Epithelial cell of proximal tubule (primary cell): ENCODE data around the gene MAN2A2. TPM values are rescaled to one million over a fixed set of nuclear protein-coding genes. Genes with fewer than 3 reads are reported as not detected.
"Not testable (repeated sequence)": the region's sequence is repeated elsewhere in the genome, so short reads cannot be mapped to it uniquely, and the experiment has no call there.

Experiments used
- DNase-seq: peaks from one replicate; pipeline ENCODE4 v3.0.0-alpha.2; 2011; ENCODE audit warnings: low read depth
- H3K4me3 ChIP-seq: 2 replicates; pipeline ENCODE4 v1.5.1; 2011; ENCODE audit warnings: low read depth, mild to moderate bottlenecking, low read length
- total RNA-seq: library from RNA; depleted of rRNA; stranded (reverse); fragments of >200 nt; gene quantifications from 2 replicates; pipeline ENCODE4 v1.2.3, GENCODE V29; 2015
- TF ChIP-seq, protein P1 (sequence below): conservative IDR thresholded peaks from 2 replicates; pipeline ENCODE4 v1.5.1; 2012; ENCODE audit warnings: low read depth, mild to moderate bottlenecking, low read length

MAN2A2 gene
- total RNA-seq, 1 donor from 2014 or later, result 25.3 TPM

- TF ChIP-seq, protein P1, sequence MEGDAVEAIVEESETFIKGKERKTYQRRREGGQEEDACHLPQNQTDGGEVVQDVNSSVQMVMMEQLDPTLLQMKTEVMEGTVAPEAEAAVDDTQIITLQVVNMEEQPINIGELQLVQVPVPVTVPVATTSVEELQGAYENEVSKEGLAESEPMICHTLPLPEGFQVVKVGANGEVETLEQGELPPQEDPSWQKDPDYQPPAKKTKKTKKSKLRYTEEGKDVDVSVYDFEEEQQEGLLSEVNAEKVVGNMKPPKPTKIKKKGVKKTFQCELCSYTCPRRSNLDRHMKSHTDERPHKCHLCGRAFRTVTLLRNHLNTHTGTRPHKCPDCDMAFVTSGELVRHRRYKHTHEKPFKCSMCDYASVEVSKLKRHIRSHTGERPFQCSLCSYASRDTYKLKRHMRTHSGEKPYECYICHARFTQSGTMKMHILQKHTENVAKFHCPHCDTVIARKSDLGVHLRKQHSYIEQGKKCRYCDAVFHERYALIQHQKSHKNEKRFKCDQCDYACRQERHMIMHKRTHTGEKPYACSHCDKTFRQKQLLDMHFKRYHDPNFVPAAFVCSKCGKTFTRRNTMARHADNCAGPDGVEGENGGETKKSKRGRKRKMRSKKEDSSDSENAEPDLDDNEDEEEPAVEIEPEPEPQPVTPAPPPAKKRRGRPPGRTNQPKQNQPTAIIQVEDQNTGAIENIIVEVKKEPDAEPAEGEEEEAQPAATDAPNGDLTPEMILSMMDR, result no peak
- no peak for DNase-seq
- H3K4me3 ChIP-seq, result no peak overlapping the region
Observed at GRCh38 chr15:90905306-90906180, 2.4 kb downstream of the MAN2A2 start.

GRCh38 chr15:90906181-90906849 lies 3.2 kb downstream of the MAN2A2 start:
- no peak overlapping the region for H3K4me3 ChIP-seq
- no peak for DNase-seq
- TF ChIP-seq, protein P1, result no peak

DNA sequence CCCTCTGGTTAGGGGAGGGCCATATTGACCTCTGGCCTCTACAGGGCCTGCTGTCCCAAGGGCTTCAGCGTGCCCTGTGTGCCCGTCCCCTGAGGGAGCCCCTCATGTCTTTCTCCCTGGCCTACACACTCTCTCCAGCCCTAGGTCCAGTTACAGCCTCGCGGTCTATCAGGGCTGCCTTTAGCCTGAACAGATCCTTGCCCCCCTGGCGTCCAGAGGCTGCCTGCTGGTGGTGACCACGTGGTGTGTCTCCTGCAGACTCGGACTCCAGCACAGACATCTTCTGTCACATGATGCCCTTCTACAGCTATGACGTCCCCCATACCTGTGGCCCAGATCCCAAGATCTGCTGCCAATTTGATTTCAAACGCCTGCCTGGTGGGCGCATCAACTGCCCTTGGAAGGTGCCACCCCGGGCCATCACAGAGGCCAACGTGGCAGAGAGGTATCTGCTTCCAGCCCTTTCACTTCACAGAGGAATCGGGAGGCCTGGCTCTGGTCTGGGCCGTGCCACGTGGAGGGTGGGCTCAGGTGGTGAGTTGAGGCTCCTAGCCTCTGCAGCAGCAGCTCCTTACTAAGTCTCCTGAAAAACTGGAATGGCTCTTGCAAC lies 4.1 kb downstream of the MAN2A2 start:
- TF ChIP-seq, protein P1, result no peak
- no peak for DNase-seq
- H3K4me3 ChIP-seq, result no peak overlapping the region

GRCh38 chr15:90907838-90908507 lies 4.9 kb downstream of the MAN2A2 start:
- DNase-seq, result no peak
- TF ChIP-seq, protein P1, result no peak
- no peak overlapping the region for H3K4me3 ChIP-seq

DNA sequence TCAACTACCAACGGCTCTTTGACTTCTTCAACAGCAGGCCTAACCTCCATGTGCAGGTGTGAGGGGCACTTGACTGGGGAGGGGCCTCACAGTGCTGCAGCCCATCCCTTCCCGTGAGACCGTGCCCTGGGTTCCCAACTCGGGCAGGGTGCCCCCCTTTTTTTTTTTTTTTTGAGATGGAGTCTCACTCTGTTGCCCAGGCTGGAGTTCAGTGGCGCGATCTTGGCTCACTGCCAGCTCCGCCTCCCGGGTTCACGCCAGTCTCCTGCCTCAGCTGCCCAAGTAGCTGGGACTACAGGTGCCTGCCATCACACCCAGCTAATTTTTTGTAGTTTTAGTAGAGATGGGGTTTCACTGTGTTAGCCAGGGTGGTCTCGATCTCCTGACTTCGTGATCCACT lies 6.3 kb downstream of the MAN2A2 start:
- DNase-seq, H3K4me3 ChIP-seq: not testable (repeated sequence)

GRCh38 chr15:90909976-90910375 lies 6.9 kb downstream of the MAN2A2 start:
- TF ChIP-seq, protein P1, result no peak
- no peak overlapping the region for H3K4me3 ChIP-seq
- no peak for DNase-seq
